HG03442 (cell line): Measurements from ENCODE around the gene CRYBG3.
"Not testable (repeated sequence)": the region's sequence is repeated elsewhere in the genome, so short reads cannot be mapped to it uniquely, and the experiment has no call there.

Experiments
- ATAC-seq: cut with Tn5 transposase; IDR thresholded peaks from one replicate; pipeline ENCODE4 v1.9.1; 2021; ENCODE audit warnings: mild to moderate bottlenecking, moderate library complexity; ENCODE audit not compliant: unreplicated experiment

Gene CRYBG3

DNA sequence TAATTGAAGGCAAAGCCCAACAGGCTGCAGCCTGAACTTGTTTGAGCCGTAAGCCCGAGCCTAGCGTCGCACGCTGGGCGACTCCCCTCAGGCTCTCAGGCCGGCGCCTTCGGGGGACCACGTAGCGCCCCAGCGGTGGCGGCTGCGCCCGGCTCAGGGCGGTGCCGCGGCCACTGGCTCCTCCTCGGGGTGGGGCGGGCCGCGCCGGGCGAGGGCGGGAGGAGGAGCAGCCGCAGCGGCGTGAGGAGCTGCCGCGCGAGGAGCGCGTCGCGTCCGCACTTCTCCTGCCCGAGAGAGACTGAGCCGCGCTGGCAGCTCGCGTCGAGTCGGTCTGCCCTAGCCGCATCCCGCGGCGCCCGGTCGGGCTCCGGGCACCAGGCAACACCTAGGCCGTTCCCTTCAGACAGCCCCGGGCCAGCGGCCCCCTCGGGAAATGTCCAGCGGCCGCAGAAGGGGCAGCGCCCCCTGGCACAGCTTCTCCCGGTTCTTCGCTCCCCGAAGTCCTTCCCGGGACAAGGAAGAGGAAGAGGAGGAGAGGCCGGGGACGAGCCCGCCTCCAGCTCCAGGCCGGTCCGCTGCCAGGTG, at the start of gene CRYBG3:
CRYBG3 (plus strand) TSS at position 238 of the 585 bp plus-strand sequence; CDS start at position 434, 196 bp downstream.
- peak; percentile 98 for ATAC-seq

DNA sequence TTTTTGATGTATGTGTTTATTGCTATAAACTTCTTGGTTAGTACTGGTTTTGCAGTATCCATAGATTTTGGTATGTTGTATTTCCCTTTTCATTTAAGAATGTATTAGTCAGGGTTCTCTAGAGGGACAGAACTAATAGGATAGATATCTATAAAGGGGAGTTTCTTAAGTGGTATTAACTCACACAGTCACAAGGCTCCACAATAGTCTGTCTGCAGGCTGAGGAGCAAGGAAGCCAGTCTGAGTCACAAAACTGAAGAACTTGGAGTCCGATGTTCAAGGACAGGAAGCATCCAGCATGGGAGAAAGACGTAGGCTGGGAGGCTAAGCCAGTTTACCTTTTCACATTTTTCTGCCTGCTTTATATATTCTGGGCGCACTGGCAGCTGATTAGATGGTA, 48.9 kb upstream of the CRYBG3 start:
- ATAC-seq, result no peak

DNA sequence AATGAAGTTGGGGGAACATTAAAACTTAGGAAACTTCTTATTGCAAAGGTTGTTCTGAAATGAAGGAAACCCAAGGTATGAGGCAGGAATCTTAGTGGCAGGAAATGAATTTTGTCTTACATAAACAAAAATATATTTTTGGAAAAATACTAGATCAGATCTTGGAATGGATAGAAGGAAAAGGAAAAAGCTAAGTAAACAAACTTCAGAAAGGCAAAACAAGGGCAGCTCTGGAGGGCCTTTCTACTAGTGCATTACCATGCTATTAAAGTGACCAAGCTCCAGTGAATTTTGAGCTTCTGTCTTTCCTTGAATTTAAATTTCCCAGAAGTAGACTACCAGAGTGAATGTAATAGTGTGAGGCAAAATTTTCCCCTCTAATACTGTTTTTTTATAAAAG, 43.7 kb upstream of the CRYBG3 start:
- no peak for ATAC-seq

DNA sequence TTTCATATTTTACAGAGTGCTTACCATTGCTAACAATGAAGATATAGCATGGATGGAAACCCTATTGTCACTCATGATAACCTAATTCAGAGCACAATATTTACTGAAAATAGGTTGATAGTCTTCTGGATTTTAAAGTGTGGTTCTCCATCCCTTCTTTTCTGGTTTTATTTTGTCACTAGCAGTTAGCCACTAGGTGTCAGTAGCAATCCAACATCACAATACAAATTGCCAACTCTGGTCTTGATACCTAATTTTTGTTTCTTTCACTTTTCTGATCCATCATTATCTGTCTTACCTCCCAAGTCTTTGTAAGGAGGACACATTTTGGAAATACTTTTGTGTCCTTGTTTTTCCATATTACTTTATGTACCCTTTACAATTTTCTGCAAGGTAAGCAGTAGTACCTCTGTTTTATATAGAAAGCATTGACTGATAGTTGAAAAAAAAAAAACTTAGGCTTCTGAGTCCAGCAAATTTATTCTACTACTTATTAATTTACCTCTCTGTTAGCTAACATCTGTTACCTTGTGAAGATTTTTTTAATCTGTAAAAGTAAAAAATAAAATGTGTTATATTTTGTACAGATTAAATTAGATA, 28.3 kb upstream of the CRYBG3 start:
- peak; percentile 83 for ATAC-seq

DNA sequence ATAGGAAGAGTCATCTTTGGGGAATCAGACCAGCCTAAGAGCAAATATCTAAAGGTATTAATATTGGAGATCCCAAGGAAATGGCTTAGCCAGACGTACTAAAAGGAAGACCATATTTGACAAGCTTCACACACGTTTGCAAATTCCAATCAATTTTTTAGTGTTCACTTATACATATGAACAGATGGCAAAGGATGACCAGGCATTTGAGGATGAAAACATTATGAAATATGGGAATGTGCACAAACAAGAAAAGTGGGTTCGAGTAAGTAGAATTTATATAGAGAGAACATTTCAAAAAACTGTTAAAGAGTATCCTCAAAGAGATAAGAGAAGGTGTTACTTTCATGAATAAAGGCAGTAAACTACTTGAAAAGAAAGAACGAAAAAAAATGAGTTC, 25.9 kb upstream of the CRYBG3 start:
- ATAC-seq, result no peak

DNA sequence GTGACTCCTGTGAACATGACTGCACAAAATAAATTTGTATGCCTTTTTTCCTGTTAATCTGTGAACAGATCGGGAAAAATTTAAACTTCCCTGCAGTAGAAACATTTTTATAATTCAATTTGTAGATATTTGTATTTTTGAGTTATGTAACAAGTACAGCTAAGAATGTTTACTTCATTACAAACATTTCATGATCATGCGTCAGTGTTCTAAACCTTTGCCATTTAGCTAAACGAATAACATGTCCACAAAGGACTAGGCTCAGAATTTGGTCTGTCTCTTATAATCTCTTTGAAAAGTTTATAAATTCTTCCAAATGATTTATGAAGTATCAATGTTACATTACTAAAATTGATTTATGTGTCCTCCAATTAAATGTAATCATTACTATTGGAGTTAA, 17.3 kb upstream of the CRYBG3 start:
- ATAC-seq, result no peak

DNA sequence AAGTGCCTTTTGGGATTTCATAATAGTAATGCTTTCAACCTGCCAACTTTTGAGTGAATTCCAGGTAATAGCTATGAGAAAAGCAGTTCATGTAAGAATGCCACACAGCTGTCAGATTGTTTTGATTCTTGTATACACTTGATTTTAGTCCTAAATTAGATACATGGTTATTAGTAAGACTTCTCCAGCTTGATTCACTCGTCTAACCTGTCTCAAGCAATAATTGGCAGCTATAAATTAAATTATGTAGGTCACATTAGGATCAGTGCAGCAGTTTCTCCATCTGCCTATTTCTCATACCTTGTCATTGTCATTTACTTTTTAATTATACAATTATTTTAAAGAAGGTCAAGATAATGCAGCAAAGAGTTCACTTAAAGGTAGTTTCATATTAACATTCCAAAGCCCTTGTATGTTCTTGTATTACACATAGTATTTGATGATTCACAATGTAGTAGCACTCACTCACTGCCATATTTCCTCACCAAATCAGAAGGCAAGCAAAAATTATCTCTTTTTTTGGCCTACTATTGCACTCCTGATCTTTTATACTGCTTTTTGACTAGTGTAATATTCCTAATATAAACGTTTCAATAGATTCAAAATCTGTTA, 10.9 kb upstream of the CRYBG3 start:
- ATAC-seq, result no peak

DNA sequence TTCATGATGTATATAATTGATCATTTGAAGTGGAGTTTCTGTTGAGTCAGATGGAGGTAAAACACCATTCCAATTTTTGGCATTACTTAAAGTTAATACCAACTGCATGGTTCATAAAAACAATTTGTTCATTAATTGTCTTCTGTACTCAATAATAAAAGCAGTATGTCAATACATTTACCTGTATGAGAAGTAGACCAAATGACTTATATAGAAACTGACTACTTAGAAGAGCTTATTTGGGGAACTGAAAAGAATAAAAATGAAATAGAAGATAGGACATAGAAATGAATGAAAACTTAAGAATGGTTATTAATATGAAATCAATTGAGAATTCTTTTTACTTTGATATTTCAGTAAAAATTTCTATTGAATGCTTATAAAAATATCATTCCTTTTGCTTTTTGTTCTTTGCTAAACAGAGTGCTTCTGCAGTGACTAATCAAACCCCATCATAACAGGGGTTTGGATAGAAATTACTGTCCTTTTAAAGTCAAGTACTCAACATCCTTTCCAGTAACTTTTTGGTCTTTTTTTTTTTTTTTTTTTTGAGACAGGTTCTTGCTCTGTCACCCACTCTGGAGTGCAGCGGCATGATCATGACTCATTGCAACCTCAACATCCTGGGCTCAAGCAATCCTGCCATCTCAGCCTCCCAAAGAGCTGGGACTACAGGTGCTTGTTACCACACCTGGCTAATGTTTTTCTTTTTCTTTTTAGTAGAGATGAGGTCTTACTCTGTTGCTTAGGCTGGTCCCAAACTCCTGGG, 6.5 kb upstream of the CRYBG3 start:
- ATAC-seq, result peak; percentile 57

DNA sequence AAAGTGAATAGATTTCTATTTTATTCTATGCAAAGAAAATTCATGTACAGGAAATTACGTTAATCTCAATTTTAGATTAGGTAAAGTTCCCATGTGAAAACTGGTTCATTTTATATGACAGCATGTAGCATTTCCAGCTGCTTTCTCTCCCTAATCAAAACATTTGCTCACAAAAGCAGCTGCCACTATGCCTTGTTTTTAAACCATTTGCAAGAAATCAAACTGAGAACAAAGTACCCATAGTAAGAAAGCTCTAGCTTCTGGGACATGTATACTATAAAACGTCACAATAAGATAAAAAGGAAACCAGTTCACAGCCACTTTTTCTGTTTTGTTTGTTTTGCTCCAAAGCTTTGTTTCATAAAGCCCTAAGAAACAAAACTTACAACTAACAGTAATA, 5.0 kb upstream of the CRYBG3 start:
- ATAC-seq, result no peak

DNA sequence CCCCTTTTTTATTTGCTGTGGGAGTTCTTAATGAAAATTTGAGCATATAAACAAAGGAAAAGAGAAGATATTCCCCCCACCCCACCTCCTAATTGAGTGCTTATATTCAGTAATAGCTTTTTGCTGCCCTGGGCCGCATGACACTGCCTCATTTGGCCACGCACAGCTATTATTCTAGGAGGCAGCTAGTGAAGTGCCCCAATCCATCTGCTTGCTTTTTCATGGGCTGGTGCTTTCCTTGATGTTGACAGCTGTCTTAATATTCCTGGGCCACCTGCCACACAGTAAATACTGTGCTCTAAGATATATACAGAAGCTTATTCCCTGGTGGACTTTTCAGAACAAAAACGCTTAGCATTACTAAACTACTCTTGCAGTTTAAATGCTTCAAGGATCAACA, 3.8 kb upstream of the CRYBG3 start:
- ATAC-seq, result no peak

DNA sequence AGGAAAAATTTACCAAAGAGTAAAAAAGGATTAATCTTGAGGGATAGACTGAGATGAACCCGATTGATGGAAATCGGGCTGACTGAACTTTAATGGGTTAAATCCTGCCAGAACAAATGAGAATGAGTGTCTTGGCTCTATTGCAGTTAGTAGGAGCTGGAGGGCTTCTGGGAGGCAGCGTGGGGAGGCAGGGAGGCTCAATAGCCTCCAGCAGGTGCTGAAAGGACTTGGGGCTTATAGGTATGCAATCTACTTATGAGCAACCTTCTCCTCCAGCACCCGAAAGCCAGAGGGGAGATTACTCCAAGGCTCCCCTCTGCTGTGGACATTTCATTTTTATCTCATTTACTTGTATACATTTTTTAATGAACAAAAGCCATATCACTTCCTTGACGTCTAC, 1.0 kb upstream of the CRYBG3 start:
- ATAC-seq, result no peak

DNA sequence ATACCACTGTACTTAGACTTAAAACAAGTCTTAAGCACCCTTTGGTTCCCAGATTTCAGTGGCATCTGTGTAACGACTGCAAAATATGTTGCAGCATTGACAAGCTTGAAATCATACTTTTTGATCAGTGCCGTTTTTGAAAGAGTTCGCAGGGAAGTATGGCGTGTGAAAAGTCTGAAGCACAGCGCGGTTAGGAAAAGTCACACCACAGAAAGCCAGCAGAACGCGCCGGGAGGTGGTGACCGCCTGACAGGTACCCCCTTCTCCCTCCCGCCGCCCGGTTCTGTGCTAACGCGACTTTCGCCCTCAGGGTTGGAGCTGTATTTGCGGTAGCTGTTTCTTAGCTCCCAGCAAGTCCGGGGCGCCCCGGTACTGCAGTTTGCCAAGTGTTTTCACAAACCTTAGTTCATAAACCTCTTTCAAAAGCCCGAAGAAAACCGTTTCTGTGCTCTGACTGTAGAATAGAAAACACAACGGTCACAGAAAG, 481 bp upstream of the CRYBG3 start:
- ATAC-seq, result peak; percentile 37

DNA sequence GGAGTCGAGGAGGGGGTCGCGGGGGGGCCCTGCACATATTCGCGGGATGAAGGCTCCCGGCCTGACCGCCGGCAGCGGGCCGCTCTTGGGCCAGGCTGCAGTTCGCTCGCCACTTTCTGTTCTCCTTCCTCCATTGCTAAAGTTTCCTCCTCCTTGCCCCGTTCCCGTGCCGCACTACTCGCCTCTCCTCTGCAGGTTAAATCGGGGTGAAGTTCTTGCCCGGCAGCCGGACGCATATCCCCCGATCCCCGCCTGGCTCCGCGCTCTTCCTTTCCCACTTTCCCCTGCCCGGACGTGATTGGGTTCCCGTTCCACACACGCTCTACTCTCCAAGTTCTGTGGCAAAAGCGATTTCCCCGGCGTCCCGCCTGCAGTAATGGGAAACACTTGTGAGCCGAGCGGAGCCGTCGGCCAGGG, 556 bp downstream of the CRYBG3 start:
- peak; percentile 18 for ATAC-seq

DNA sequence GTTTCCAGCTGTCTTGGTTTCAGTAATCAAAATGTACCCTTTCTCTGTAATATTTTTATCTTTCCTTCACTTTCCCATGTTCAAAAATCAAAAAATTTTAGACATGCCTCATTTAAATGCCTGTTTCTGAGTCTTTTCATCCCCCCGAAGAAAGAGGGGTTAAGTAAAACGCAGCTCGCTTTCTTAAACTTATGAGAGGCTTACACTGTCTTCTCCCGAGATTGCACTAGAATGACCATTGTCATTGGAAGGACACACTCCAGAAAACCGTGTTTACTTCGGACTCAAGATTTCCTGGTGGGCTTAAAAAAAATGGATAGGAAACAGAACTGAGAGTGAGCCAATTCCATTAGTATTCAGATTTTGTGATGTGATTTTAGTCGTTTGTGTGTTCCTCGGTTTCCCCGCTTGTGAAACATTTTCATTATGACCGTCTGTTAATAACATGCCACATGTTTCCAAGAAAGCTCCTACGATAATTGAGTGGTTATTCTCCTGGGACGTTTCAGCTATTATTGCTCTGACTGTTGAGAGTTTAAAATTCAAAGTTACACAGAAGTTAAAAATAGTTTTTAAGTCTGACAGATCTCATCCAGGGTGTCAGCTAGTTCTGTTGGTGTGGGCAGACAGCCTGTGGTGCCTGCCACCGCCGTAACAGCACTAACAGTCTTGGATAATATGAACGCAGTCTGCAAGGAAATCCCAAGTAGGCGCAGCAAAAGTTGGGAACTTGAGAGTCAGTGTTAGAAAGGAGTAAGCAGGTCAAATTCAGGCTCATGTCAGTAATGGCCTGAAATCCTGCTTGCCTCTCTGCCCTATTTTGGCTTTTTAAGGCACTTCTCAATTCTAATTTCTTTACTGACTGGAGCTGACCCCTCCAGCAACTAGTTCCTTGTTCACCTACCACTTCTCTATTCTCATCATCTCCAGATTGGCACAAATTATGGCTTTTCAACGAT, 1.5 kb downstream of the CRYBG3 start:
- no peak for ATAC-seq

DNA sequence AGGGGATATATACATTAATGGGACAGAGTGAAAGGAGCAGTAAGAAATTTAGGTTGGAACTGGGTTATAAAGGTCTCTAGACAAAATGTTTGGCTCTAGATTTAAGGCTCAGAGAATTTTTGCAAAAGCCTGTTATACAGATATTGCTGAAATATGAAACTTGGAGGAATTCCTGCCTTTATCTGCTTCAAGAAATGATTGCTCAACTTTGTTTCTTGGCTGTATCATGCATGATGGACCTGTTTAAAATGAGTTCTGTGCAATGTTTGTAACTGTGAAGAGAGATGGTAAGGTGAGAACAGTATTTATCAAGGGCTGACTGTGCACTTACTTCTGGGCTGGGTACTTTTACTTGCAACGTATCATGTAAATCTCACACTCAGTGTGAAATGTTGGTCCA, 3.3 kb downstream of the CRYBG3 start:
- no peak for ATAC-seq

DNA sequence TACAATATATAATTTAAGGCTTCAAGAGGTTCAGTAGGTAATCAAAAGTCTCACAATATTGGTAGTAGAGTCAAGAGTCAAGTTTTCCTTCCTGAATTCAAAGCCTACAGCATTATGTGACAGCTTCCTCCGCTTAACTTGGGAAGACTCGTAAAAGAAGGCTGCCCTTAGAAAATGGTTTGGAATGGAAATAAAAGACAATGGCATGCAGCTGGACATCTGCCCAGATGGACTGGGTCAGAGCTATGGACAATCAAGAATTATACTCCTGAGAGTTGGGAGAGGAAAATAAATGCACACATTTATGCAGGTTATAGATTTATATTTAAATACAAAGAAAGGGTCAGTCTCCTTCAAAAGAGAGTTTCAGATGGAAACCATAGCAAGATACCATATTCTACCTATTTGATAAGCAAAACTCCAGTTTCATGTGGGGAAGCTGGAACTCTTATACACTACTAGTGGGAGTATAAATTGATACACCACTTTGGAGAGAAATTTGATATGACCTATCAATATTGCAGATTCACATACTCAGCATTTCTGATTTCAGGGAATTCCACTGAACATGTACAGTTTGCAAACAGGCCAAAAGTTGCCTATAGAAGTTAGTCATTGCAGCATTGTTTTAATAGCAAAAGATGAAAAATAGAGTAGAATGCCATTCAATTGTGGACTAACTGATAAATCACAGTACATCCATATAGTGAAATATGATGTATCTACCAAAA, 6.1 kb downstream of the CRYBG3 start:
- ATAC-seq, result no peak

DNA sequence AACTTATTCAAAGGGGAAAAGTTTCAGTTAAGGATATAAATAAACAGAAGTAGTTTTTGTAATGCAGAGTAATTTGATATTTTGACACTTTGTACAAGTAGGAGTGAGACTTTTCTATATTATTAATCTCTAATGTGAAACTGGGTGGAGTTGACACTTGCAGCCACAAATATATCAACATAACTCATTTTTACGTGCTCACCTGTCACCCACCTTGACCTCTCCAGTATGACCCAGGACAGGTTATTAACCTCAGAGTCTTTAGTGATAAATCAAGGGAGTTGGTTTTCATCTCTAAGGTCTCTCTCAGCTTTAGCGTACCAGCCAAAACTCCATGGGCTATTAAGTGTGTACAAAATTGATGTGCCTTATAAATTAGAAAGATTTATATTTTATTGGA, 7.4 kb downstream of the CRYBG3 start:
- ATAC-seq, result no peak

DNA sequence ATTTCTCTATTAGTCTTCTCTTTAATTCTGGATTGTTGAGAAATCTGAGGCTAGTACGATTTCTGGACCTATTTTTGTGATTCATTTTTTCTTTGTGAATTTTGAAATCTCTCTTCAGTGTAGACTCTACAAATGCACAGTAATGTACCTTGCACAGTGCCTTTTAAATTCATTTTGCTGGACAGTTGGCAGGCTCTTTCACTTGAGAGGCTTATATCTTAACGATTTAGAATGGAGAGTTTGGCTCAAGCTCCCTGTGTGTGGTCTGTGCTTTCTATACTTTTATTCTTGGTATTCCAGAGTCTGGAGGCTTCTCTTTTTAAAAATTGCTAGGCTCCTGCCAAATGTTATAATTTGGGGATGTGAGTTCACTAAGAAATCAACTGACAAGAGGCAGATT, 8.8 kb downstream of the CRYBG3 start:
- no peak for ATAC-seq

DNA sequence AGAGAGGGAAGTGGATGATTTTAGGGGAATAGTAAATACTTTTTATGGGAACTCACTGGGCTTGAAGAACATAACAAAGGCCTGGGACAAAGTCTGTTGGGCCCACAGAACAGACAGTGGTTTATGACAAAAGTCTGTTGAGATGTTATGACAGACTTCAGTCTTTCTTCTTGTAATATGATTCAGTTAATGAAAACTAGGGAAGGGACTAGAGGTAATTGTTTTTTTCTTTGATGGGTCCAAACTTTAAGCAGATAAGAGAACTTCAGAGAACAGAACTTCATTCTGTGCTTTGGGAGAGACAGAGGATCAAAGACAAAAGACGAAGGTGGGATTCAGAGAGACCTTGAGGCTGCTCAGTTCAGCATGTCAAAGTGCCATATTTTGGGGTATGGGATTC, 9.3 kb downstream of the CRYBG3 start:
- no peak for ATAC-seq

DNA sequence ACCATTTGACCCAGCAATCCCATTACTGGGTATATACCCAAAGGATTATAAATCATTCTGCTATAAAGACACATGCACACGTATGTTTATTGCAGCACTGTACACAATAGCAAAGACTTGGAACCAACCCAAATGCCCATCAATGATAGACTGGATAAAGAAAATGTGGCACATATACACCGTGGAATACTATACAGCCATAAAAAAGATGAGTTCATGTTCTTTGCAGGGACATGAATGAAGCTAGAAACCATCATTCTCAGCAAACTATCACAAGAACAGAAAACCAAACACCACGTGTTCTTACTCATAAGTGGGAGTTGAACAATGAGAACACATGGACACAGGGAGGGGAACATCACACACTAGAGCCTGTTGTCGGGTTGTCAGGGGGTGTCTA, 11.4 kb downstream of the CRYBG3 start:
- not testable (repeated sequence) for ATAC-seq
